Measurements from ENCODE around the gene UXS1. TPM values are rescaled to one million over a fixed set of nuclear protein-coding genes. Genes with fewer than 3 reads are reported as not detected.
A peak's percentile ranks its signal among the peaks of the same experiment; 100 is the strongest.

Gene UXS1
- total and polyA plus RNA-seq, 9 of the 15 experiments (the other 6 are each of a cell fraction or from before 2014, with no cell fraction given) = 5.8 to 25.8 (median 15.0) TPM

DNA sequence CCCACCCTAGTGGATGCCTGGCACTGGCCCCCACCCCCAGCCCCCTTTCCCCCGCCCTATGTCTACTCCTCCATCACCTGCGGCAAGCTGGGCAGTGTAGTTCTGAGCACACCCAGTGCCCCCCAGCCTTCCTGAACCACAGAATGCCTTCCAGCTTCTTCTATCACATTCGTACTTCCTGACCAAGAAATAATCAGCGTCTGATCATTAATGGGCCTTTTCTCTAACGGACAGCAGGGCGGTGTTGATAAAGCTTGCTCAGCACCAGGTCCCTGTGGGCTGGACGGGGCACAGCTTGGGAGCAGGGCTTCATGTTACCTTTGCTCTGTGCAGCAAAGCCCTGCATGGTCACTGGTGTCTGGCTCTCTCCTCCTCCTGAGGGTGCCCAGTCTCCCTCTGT, 15.4 kb downstream of the UXS1 start:
- Histone ChIP-seq H3K9ac (ENCODE audit: insufficient read depth in 1 of 2, low read depth in 2 of 2, low read length in 2 of 2) (peak overlapping the region in 1 of 2 experiments; percentile 69; a peak in 1 of 4 replicates), H4K20me1 (replicated peaks; ENCODE audit: control insufficient read depth, insufficient read depth, low read length) (peaks cover 13% of the 10 kb centered on the region), H2AFZ (ENCODE audit: low read depth, low read length) (no peak overlapping the region), H3K27ac (ENCODE audit: extremely low read depth, low read depth, low read length) (no peak overlapping the region), H3K79me2 (ENCODE audit: control insufficient read depth, insufficient read depth, low read length) (peaks cover 56% of the 10 kb centered on the region), H3K27me3 (ENCODE audit: control insufficient read depth in 2 of 2, insufficient read depth in 2 of 2, low read length in 2 of 2) (no peaks in the 10 kb centered on the region), H3K4me2 (ENCODE audit: insufficient read depth, low read length) (no peak overlapping the region), H3K4me3 (no peak overlapping the region), H3K9me1 (ENCODE audit: control insufficient read depth, insufficient read depth, low read length) (no peaks in the 10 kb centered on the region), H3K4me1 (replicated peaks in 1 of 2; ENCODE audit: control insufficient read depth in 2 of 2, insufficient read depth in 2 of 2, low read length in 2 of 2) (peaks cover 0 to 11% of the 10 kb centered on the region in 2 experiments; a peak in 4 of 5 replicates), H3K9me3 (replicated peaks; ENCODE audit: control insufficient read depth, insufficient read depth, low read depth, low read length) (no peaks in the 10 kb centered on the region), H3K36me3 (ENCODE audit: control insufficient read depth, insufficient read depth, low read length) (peaks cover 12% of the 10 kb centered on the region; the same call in 2 of the 3 replicates)
- FAIRE-seq (no peak), ATAC-seq (no peak), DNase-seq (ENCODE audit: extremely low read depth in 1 of 4, low spot score in 3 of 4) (no peak)
- TF ChIP-seq LCOR (CRISPR knock-in tag; IDR thresholded peaks at IDR 0.05) (no peak), CBFA2T2 (conservative IDR thresholded peaks at IDR 0.05) (no peak), FIP1L1 (IDR thresholded peaks at IDR 0.05; ENCODE audit: low read depth, low read length, poor library complexity, severe bottlenecking) (no peak), ETV5 (CRISPR knock-in tag; IDR thresholded peaks at IDR 0.05; ENCODE audit: low read depth) (no peak), CTBP1 (IDR thresholded peaks at IDR 0.05; ENCODE audit: borderline replicate concordance) (no peak)
- intact Hi-C loops (cut with micrococcal nuclease) = no loop called here
- ChIA-PET POLR2A (no interaction called here), CTCF (ENCODE audit: low intra/inter-chr PET ratio) (no interaction called here)
- WGBS (ENCODE audit: insufficient coverage, low coverage, missing lambda C conversion rate) = 79% methylated on average over 7 of the region's 7 CpGs
- in situ Hi-C loops (cut with MboI) = no loop called here
- BruUV-seq (replicated peaks) = no TSS peak

DNA sequence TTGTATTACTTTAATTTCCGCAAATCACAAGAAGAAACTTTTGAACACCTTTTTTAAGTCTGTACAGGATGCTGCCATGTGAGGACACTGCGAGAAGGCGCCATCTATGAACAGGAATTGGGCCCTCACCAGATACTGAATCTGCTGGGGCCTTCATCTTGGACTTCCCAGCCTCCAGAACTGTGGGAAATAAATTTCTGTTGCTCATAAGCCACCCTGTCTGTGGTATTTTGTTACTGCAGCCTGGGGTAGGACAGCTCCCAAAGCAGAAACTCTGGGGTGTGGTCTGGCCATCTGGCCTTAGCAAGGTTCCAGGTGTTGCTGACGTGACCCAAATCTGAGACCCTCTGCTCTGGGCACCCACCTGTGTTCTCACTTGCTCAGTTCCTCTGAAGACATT, 16.5 kb downstream of the UXS1 start:
- Histone ChIP-seq H3K9me1 (ENCODE audit: control insufficient read depth, insufficient read depth, low read length) (no peaks in the 10 kb centered on the region), H3K9me3 (replicated peaks; ENCODE audit: control insufficient read depth, insufficient read depth, low read depth, low read length) (no peaks in the 10 kb centered on the region), H3K36me3 (ENCODE audit: control insufficient read depth, insufficient read depth, low read length) (peaks cover 12% of the 10 kb centered on the region; the same call in 2 of the 3 replicates), H3K4me3 (no peak overlapping the region), H3K27ac (ENCODE audit: extremely low read depth, low read depth, low read length) (no peak overlapping the region), H3K4me2 (ENCODE audit: insufficient read depth, low read length) (no peak overlapping the region), H4K20me1 (replicated peaks; ENCODE audit: control insufficient read depth, insufficient read depth, low read length) (peaks cover 13% of the 10 kb centered on the region), H2AFZ (ENCODE audit: low read depth, low read length) (no peak overlapping the region), H3K27me3 (ENCODE audit: control insufficient read depth in 2 of 2, insufficient read depth in 2 of 2, low read length in 2 of 2) (no peaks in the 10 kb centered on the region), H3K9ac (ENCODE audit: insufficient read depth in 1 of 2, low read depth in 2 of 2, low read length in 2 of 2) (no peak overlapping the region), H3K79me2 (ENCODE audit: control insufficient read depth, insufficient read depth, low read length) (peaks cover 48% of the 10 kb centered on the region), H3K4me1 (replicated peaks in 1 of 2; ENCODE audit: control insufficient read depth in 2 of 2, insufficient read depth in 2 of 2, low read length in 2 of 2) (peaks cover 0 to 2% of the 10 kb centered on the region in 2 experiments; a peak in 2 of 5 replicates)
- ATAC-seq (peak; percentile 32; the same call in 1 of the 3 replicates), FAIRE-seq (no peak), DNase-seq (ENCODE audit: extremely low read depth in 1 of 4, low spot score in 3 of 4) (no peak)
- in situ Hi-C loops (cut with MboI) (no loop called here), intact Hi-C loops (cut with micrococcal nuclease) (no loop called here)
- no TSS peak for BruUV-seq (replicated peaks)
- ChIA-PET CTCF (ENCODE audit: low intra/inter-chr PET ratio) (no interaction called here), POLR2A (no interaction called here)
- WGBS (ENCODE audit: insufficient coverage, low coverage, missing lambda C conversion rate) = 86% methylated on average over 4 of the region's 4 CpGs
- TF ChIP-seq ZNF280B (CRISPR knock-in tag; IDR thresholded peaks at IDR 0.05) (no peak), SP2 (IDR thresholded peaks at IDR 0.05; ENCODE audit: extremely low read depth, low read depth, low read length, poor library complexity, severe bottlenecking) (no peak)

All from K562 (cell line).